Loucy (cell line): Measurements from ENCODE around the gene MYH10.

Experiments
- CTCF ChIP-seq: fragments of 200-600 bp; sonication (generic); conservative IDR thresholded peaks from 2 replicates; pipeline ENCODE4 v1.5.1; 2014; ENCODE audit warnings: mild to moderate bottlenecking, antibody characterized with exemption, low read length
- EZH2phosphoT487 ChIP-seq: fragments of 200-600 bp; IDR thresholded peaks from 2 replicates; pipeline ENCODE4 v1.6.1; 2018; ENCODE audit warnings: antibody characterized with exemption, mild to moderate bottlenecking, moderate library complexity, borderline replicate concordance

GRCh38 chr17:8650119-8650499 lies 19.6 kb upstream of the MYH10 start:
- TF ChIP-seq CTCF (no peak), EZH2phosphoT487 (no peak)
